HTERT RPE-1 (cell line): ENCODE results near the gene MCM3AP.
"Not testable (repeated sequence)": the region's sequence is repeated elsewhere in the genome, so short reads cannot be mapped to it uniquely, and the experiment has no call there.

ENCODE experiments used
- in situ Hi-C: fragments of 300-500 bp; cut with MboI; formaldehyde crosslinking; loops from 4 replicates; pipeline ENCODE4 v1.14.3; 2020; ENCODE audit warnings: low sequenced_read_pairs

The MCM3AP gene

DNA sequence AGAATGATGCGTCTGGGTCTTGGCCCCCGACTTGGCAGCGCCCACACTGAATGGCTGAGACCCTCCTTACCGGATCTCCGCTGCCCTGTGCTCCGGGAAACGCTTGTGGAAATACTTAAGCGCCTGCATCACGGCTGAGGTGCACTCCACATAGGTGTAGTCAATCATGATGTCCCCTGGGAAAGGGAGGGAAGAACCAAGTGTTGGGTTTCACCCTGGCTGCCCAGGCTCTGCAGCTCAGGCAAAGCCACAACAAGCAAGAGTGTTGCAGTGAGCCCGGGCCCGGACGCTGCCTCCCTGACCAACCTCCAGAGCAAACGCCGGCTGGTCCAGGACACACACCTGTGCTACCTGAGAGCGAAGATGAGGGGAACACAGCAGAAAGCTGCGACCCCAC lies 79.6 kb downstream of the MCM3AP start:
- in situ Hi-C loops = no loop called here

DNA sequence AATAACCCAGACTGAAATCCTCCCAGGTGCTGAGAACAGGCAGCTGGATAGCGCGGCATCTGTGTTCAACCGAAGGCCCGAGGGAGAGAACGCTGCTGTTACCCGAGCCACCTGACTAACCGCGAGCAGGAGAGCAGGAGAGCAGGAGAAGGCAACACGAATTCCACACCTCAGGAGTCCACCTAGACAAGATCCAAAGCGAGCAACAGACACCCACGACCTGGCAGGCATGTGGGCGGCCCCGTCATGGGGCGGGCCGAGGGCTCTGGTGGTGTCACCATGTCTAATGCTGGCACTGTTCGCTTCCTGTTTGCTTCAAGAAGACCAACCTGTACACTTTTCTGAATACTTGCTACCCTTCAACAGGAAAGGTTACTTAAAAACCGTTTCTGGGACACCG lies 80.2 kb downstream of the MCM3AP start:
- in situ Hi-C loops = no loop called here

DNA sequence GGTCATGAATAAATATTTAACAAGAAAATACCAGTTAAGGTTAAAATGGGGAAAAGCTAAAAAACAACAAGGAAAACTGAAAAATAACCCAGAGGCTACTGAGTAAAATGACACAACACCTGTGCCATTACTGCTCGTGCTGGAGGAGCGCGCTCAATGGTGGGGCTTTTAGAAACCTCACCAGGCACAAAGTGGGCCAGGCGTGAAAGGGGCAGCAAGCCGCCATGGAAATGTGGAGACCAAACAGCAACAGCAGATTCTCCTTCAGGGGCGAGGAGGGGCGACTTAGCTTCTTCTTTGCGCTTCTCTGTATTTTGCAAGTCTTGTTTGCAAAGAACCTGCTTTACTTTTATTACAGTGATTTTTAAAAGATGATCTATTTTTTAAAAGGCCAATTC lies 82.2 kb downstream of the MCM3AP start:
- in situ Hi-C loops = no loop called here

DNA sequence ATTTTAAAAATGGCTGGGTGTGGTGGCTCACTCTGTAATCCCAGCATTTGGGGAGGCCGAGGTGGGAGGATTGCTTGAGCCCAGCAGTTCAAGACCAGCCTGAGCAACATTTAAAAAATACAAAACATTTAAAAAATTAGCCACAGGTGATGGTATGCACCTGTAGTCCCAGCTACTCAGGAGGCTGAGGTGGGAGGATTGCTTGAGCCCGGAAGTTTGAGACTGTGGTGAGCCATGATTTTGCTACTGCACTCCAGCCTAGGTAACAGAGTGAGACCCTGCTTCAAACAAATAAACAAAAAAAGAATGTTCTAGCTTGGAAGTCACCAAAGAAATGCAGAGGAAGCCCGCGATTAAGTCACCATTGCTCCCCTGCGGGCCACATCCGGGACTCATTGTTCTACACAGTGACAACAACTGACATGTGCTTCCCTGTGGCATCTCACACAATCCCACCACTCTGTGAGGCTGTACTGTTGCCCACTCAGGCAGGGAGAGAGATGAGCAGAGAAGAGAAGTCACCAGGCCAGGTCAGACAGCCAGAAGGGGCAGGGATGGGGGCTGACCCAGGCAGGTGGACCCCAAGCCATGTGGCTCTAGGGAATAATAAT lies 82.7 kb downstream of the MCM3AP start:
- in situ Hi-C loops = no loop called here

DNA sequence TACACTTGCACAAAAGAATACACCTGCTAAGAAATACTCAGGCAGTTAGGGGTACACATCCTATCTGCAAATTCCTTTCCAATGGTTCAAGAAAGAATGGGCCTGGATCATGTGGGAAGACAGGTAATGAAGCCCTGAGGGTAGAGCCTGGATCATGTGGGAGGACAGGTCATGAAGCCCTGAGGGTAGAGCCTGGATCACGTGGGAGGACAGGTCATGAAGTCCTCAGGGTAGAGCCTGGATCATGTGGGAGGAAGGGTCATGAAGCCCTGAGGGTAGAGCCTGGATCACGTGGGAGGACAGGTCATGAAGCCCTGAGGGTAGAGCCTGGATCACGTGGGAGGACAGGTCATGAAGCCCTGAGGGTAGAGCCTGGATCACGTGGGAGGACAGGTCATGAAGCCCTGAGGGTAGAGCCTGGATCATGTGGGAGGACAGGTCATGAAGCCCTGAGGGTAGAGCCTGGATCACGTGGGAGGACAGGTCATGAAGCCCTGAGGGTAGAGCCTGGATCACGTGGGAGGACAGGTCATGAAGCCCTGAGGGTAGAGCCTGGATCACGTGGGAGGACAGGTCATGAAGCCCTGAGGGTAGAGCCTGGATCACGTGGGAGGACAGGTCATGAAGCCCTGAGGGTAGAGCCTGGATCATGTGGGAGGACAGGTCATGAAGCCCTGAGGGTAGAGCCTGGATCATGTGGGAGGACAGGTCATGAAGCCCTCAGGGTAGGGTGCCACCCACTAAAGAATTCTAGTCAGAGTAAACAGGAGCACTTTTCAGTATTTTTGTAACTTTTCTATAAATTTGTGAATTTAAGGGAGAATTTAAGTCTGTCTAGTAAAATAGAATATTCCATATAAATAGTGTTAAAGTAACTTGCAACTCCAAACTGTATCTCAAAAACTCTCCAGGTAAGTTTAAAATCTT lies 84.3 kb downstream of the MCM3AP start:
- in situ Hi-C loops = not testable (repeated sequence)

DNA sequence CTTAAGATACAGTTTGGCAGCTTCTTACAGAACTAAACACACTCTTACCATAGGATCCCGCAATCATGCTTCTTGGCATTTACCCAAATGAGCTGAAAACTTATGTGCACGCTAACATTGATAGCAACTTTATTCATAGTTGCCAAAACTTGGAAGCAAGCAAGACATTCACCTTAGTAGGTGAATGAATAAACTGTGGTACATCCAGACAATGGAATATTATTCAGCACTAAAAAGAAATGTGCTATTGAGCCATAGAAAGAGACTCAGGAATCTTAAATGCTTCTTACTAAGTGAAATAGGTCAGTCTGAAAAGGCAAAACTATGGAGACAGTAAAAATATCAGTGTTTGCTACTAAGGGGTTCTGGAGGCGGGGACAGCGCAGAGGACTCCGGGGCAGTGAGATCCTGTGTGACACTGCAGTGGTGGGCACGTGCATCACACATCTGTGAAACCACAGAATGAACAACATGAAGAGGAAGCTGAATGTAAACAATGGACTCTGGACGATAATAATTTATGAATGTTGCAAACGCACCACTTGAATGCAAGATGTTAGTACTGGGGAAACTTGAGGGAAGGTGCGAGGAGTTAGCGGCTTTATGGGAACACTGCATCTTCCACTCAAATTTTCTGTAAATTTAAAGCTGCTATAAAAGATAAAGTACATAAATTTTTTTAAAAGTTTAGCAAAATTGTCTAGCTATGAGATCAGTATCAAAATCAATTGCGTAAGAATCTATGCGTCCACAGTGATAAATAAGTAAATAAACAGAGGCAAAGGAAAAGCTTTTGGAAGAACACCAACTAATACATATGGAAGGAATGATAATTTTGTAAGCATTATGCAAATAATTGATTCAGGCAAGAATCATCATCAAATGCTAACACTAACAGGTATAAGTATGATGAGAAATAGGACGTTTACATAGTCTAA lies 85.7 kb downstream of the MCM3AP start:
- in situ Hi-C loops = no loop called here

DNA sequence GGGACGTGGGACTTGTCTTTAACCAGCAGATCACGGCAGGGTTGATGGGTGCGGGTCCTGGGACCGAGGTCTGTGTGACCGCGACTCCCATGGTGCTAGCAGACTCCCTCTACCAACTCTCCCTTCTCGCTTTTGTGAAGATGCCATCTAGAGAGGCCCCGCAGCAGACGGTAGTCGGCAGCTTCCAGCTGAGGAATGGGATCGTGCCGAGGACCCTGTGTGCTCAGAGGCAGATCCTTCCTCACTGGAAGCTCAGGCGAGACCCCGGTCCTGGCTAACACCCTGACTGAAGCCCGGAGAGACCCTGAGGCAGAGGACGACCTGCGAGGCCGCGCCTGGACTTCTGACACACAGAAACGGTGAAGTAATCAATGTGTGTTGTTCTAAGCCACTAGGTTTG lies 88.7 kb downstream of the MCM3AP start:
- in situ Hi-C loops = no loop called here

DNA sequence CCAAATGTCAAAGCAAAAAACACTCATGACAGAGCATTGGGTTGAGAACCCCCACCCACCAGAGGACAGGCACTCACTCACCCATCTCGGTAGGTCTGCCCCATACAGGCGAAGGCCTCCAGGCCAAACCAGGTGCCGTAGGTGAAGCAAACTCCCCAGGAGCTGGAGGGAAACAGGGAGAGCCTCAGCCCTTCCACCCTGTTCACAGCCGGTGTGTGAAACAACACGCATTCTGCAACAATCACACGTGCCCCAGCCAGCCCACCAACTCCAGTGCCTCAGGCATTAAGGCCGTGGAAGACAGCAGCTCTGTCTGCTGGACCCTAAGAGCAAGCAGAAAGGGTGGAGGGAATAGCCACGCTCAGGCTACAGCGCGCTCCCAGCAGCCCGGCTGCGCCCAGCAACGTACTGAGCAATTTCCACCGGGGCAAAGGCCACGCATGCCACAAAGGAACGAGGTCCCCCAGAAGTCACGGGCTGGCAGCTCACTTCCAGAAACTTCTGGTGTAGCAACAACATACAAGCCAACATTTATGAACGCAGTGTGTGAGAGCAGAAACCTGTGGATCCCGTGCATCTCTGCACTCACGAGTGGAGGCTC lies 89.7 kb downstream of the MCM3AP start:
- in situ Hi-C loops = no loop called here

DNA sequence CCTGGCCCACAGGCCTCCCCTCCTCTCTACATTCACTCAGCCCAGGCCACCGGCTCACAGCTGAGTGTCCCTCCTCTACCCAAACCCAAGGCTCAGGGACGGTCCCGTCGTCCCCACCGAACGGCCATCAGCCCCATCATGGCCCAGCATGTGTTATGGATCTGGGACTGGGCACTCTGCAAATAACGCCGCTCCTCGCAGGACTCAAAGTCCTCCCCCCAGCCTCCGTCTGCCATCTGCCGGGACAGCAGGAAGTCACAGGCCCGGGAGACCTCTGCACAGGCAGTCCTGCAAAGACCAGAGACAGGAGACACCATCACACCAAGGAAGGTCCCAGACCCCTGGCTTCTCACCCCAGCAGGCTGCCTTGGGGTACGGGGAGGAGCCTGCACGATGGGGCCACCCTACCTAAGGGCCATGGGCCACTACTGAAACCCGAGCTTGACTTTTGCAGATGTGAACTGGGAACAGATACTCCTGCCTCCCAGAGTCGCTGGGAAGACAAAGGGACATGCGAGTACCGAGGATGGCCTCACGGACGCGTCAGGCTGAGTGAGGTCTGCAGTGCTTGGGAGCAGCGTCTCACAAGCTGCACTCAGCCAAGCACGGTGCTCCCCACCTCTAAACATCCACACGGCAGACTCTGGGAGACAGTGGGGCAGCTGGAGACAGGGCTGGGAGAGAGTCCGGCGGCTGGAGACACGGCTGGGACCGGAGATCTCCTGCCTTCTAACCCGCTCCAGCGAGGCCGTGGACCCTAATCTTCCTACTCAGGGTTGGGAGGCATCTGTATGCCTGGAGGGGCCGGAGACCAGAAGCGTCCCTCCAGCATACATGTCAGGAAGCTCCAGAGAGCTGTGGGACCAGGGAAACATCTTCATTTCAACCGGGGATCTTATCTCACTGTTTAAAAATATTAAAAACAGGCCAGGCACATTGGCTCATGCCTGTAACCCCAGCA lies 90.8 kb downstream of the MCM3AP start:
- in situ Hi-C loops = no loop called here

DNA sequence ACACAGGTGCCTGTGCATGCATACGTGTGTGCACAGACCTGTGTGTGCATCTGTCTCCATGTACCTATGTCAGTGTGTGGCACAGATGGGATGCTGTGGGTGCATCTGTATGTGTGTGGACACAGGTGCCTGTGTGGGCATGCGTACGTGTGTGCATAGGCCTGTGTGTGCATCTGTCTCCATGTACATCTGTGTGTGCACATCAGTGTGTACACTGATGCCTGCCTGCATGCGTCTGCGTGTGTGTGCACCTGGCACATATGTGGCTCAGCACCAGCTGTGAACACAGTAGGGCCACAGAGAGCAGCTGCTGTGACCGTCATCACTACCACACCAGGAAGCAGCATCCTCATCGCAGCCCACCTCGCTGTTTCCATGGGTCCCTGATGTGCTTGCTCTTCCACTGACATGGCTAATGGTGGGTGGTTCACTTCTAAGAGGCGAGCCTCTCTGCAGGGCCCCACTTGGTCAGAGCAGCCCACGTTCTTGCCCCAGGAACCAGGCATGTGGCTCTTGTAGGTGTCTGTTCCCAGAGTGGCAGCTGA lies 91.5 kb downstream of the MCM3AP start:
- in situ Hi-C loops = no loop called here

DNA sequence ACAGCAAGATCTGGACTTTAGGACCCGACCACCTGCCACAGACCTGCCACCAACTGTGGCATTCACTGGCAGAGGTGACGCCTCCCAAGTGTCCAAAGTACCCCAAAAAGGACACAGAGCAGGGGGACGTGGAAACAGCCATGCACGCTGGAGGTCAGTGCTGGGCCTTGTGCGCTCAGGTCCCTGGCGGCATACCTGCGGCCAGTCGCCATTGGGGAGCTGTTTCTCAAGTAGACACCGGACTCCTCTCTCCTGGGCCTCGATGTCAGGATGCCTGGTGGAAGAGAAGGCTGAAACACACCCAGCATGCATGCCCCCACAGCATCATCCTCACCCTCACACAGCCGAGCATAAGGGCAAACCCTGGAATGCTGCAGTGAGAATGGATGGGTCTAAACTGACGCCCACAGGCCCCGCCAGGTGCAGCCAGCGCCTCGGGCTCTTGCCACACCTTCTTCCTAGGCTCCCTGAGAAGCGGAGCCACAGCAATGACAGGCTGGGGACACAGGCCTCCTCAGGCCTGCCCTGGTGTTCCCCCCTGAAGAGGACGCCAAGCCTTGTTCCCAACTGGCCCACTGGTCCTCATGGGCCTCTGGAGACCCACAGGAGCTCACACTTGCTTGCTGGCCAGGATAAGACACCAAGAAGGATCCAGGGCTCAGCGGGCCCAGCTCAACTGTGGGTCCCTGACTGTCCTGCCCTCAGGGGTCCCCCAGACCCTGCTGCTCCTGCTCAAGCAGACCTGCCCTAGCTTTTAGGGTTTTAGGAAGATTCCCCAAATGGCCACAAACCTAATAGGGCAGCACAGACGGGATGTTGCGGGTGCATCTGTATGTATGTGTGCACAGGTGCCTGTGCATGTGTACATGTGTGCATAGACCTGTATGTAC lies 93.5 kb downstream of the MCM3AP start:
- in situ Hi-C loops = no loop called here

DNA sequence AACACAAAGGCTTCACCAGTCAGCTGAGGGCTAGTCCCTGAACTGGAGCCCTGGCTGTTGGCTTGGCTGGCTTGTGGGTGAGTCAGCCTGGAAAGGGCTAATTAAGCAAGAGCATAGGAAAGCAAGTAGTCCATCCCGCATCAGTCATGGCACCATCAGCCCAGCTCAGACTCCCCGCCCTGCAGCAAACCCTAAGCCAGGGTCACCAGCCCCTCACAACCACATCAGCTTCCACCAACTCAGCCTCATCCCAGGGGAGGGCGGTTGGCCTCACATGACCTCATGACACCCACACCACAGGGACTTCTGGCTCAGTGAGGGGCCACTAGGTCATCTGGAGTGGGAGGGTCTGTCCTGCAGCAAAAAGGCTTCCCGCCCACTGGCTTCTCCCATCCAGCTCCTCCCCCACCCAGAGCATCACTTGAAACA lies 94.1 kb downstream of the MCM3AP start:
- in situ Hi-C loops = no loop called here

DNA sequence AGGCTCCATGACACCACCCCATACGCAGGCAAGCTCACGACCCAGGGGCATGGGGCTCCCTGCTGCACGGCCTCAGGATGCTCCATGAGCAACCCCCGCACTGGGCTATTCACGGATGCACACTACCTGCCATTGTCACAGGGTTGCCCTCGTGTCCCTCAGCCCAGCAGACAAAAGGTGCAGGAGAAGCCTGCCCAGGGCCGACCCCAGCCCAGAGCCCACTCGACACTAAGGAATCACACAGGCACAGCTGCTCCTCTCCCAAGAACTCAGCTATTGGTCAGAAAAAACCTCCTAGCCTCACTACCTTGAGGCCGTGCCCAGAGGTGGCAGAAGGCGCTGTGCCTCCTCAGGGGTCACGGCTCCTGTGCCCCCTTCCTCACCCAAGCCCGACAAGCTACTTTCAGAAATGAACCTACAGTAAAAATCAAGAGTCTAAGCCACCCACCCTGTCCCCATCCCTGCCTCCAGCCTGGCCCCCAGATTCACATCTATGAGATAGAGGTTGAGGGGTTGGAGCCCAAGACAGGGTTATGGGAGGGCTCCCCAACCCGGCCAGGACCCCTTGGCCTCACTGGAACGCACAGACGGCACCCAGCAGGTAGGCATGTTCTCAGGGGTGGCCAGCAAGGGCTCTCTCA lies 94.8 kb downstream of the MCM3AP start:
- in situ Hi-C loops = no loop called here

DNA sequence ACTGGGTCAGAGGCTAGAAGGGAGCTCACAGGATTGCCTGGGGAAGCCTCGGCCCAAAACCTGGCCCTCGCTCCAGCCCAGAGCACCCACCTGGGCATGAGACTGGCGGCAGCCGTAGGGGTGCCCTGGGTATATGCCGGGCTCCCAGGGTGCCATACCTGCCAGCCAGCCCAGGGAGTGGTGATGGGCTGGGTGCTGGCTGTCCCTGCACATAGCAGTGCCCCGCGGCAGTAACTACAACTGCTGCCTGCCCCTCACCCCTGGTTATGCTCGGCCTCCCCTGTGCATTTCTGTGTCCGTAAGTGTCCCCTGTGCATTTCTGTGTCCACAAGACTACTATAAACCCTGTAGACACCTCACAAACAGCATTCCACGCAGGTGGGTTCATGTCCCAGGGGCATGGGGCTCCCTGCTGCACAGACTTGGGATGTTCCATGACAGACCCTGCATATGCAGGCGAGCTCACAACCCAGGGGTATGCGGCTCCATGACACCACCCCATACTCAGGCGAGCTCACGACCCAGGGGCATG lies 95.4 kb downstream of the MCM3AP start:
- in situ Hi-C loops = no loop called here

DNA sequence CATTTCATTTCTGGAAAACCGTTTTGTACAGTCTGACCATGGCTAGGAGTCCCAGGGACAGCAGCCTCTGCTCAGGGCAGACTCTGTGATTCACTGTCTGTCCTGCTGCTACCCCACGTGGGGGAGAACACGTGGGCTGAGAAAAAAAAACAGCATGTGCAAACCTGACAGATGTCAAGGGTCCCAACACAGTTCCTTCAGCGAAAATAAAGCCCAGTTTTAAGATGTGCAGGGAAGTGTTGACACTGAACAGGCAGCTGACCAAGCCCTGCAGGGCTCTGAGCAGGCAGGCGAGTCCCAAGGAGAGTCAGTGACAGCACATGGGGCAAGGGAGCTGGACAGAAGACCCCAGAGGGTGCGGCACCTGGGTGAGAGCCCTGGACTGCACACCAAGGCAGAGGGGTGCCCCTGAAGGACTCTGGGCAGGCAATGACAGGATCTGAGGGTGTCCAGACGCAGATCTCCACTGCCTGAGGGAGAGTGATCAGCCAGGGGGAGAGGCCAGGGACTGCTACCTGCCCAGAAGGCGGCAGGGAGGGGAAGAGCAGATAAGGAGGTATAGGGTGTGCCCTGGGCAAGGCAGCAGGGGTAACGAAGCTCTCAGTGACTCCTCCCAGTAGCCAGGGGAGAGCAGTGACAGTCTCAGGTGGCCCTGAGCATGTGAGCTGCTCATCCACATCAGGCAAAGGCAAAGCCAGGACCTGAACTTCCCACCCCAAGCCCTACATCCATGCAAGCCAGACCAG lies 96.0 kb downstream of the MCM3AP start:
- in situ Hi-C loops = no loop called here

DNA sequence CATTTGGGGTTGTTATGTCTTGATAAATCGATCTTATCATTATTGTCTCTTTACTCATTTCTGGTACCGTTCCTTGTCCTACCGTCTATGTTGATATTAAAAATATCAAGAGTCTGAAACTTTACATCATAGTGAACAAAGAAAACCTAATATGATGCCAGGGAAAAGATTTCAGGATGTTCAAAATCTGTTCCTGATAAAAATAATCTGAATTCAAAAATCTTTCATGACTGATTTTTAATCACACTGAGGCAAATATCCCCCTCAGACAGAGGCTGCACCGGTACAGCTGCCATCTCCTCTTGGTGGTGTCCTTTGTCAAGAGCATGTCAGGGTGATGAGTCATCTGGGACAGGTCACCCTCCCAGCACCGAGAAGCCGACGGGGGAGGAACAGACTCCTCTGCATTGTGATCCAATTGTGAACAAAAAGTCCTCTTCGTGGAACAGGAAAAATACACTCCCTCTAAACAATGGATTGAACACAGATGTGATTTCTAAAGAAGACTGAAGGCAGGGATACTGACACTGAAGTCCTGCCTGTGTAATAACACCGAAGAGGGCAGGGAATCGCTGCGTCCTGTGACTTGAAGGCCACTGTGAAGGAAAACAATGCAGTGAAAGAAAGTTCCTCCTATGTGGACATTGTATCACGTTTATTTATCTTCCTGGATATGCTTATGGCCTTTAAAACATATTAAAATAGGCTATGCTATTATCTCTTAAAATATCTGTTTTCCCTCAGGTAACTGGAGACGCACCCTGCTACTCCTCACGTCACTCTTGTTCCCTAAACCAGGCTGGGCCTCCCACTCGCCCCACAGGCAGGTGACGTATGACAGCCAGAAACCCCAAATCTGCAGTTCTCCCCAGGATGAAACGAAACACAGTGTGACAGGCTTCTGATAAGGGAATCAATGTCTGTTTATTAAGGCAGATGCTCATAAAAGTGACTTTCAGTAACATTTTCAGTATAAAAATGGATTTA lies 96.9 kb downstream of the MCM3AP start:
- in situ Hi-C loops = no loop called here
